WTC11 (cell line): ENCODE results near the gene HNRNPH2. TPM values are rescaled to one million over a fixed set of nuclear protein-coding genes. Genes with fewer than 3 reads are reported as not detected.

Source experiments
- AR ChIP-seq: fragments of 250-450 bp; sonication (Bioruptor Pico); IDR thresholded peaks from 2 replicates; pipeline ENCODE4 v1.9.0; 2021; ENCODE audit warnings: mild to moderate bottlenecking
- ATF1 ChIP-seq: sonication (generic); formaldehyde crosslinking; IDR thresholded peaks from 2 replicates; pipeline ENCODE4 v1.8.1; 2023; ENCODE audit warnings: mild to moderate bottlenecking, moderate library complexity, missing genetic modification reagents
- CDX4 ChIP-seq: fragments of 250-450 bp; sonication (Bioruptor Pico); IDR thresholded peaks from 2 replicates; pipeline ENCODE4 v1.9.0; 2021; ENCODE audit warnings: moderate library complexity, mild to moderate bottlenecking, inconsistent platforms, borderline replicate concordance
- CREM ChIP-seq: sonication (generic); formaldehyde crosslinking; IDR thresholded peaks from 2 replicates; pipeline ENCODE4 v1.8.1; 2022; ENCODE audit warnings: mild to moderate bottlenecking, missing genetic modification reagents, moderate library complexity
- ELF4 ChIP-seq: sonication (generic); formaldehyde crosslinking; IDR thresholded peaks from 2 replicates; pipeline ENCODE4 v1.8.1; 2022; ENCODE audit warnings: low read depth, mild to moderate bottlenecking, moderate library complexity, missing genetic modification reagents
- EMX1 ChIP-seq: fragments of 250-450 bp; sonication (Bioruptor Pico); IDR thresholded peaks from 2 replicates; pipeline ENCODE4 v1.8.0; 2021; ENCODE audit warnings: mild to moderate bottlenecking
- ERG ChIP-seq: fragments of 250-450 bp; sonication (Bioruptor Pico); IDR thresholded peaks from 2 replicates; pipeline ENCODE4 v1.8.0; 2021; ENCODE audit warnings: mild to moderate bottlenecking
- ETV6 ChIP-seq: sonication (generic); formaldehyde crosslinking; IDR thresholded peaks from 2 replicates; pipeline ENCODE4 v1.8.1; 2022; ENCODE audit warnings: mild to moderate bottlenecking, missing genetic modification reagents
- GABPB1 ChIP-seq: sonication (generic); formaldehyde crosslinking; IDR thresholded peaks from 2 replicates; pipeline ENCODE4 v1.8.1; 2023; ENCODE audit warnings: mild to moderate bottlenecking, missing genetic modification reagents
- HMGA2 ChIP-seq: fragments of 250-450 bp; sonication (Bioruptor Pico); IDR thresholded peaks from 2 replicates; pipeline ENCODE4 v1.4.0; 2021; ENCODE audit warnings: mild to moderate bottlenecking, moderate library complexity
- HMGXB4 ChIP-seq: sonication (generic); formaldehyde crosslinking; IDR thresholded peaks from 2 replicates; pipeline ENCODE4 v1.8.1; 2023; ENCODE audit warnings: mild to moderate bottlenecking, moderate library complexity, missing genetic modification reagents
- MLX ChIP-seq: sonication (generic); formaldehyde crosslinking; IDR thresholded peaks from 2 replicates; pipeline ENCODE4 v1.8.1; 2023; ENCODE audit warnings: mild to moderate bottlenecking, missing genetic modification reagents, moderate library complexity
- NFYB ChIP-seq: sonication (generic); formaldehyde crosslinking; conservative IDR thresholded peaks from 2 replicates; pipeline ENCODE4 v1.8.0; 2022; ENCODE audit warnings: low read depth, missing genetic modification reagents
- NR2C2 ChIP-seq: sonication (generic); formaldehyde crosslinking; IDR thresholded peaks from 2 replicates; pipeline ENCODE4 v1.8.0; 2022; ENCODE audit warnings: mild to moderate bottlenecking, missing genetic modification reagents
- PRRX2 ChIP-seq: fragments of 250-450 bp; sonication (Bioruptor Pico); IDR thresholded peaks from 2 replicates; pipeline ENCODE4 v1.8.0; 2021; ENCODE audit warnings: mild to moderate bottlenecking
- RELA ChIP-seq: sonication (generic); formaldehyde crosslinking; IDR thresholded peaks from 2 replicates; pipeline ENCODE4 v1.8.1; 2022; ENCODE audit warnings: missing genetic modification reagents, mild to moderate bottlenecking, borderline replicate concordance
- SMAD4 ChIP-seq: sonication (generic); formaldehyde crosslinking; IDR thresholded peaks from 2 replicates; pipeline ENCODE4 v1.8.0; 2022; ENCODE audit warnings: mild to moderate bottlenecking, missing genetic modification reagents
- TEAD4 ChIP-seq: sonication (generic); formaldehyde crosslinking; IDR thresholded peaks from 2 replicates; pipeline ENCODE4 v1.8.0; 2022; ENCODE audit warnings: mild to moderate bottlenecking, missing genetic modification reagents
- TP53 ChIP-seq: sonication (generic); formaldehyde crosslinking; IDR thresholded peaks from 2 replicates; pipeline ENCODE4 v1.8.1; 2023; ENCODE audit warnings: mild to moderate bottlenecking, missing genetic modification reagents
- ZNF232 ChIP-seq: sonication (generic); formaldehyde crosslinking; IDR thresholded peaks from 2 replicates; pipeline ENCODE4 v1.8.0; 2022; ENCODE audit warnings: mild to moderate bottlenecking, missing genetic modification reagents
- ZNF317 ChIP-seq: sonication (generic); formaldehyde crosslinking; IDR thresholded peaks from 2 replicates; pipeline ENCODE4 v1.8.1; 2023; ENCODE audit warnings: low read depth, mild to moderate bottlenecking, moderate library complexity, missing genetic modification reagents, borderline replicate concordance
- ZNF416 ChIP-seq: fragments of 250-450 bp; sonication (Bioruptor Pico); IDR thresholded peaks from 2 replicates; pipeline ENCODE4 v1.9.0; 2021; ENCODE audit warnings: mild to moderate bottlenecking, inconsistent platforms
- ZNF512 ChIP-seq: sonication (generic); formaldehyde crosslinking; IDR thresholded peaks from 2 replicates; pipeline ENCODE4 v1.8.1; 2022; ENCODE audit warnings: missing genetic modification reagents, borderline replicate concordance
- ZNF532 ChIP-seq: fragments of 250-450 bp; sonication (Bioruptor Pico); IDR thresholded peaks from 2 replicates; pipeline ENCODE4 v1.9.0; 2021; ENCODE audit warnings: mild to moderate bottlenecking, borderline replicate concordance
- ZNF671 ChIP-seq: fragments of 250-450 bp; sonication (Bioruptor Pico); IDR thresholded peaks from 2 replicates; pipeline ENCODE4 v1.8.0; 2021; ENCODE audit warnings: mild to moderate bottlenecking
- total RNA-seq: library from RNA; stranded (reverse); gene quantifications from 3 replicates; pipeline ENCODE4 v1.2.3, GENCODE V29; 2021

The HNRNPH2 gene
- total RNA-seq, 1 experiment from 2014 or later: 70.9 TPM

- TF ChIP-seq HMGA2 (CRISPR knock-in tag): no peak
- TF ChIP-seq TP53 (CRISPR knock-in tag): no peak
- no peak for TF ChIP-seq ELF4
- no peak for TF ChIP-seq RELA
- no peak for TF ChIP-seq ZNF512 (CRISPR knock-in tag)
- TF ChIP-seq CREM (CRISPR knock-in tag): 0 out of 2 replicates have a peak, but pooled peaks have one; percentile 20
- no peak for TF ChIP-seq NFYB
- no peak for TF ChIP-seq CDX4 (CRISPR knock-in tag)
- TF ChIP-seq SMAD4: no peak
- peak; percentile 92; the same call in 1 of the 2 replicates for TF ChIP-seq ZNF416
- TF ChIP-seq ATF1 (CRISPR knock-in tag): no peak
- TF ChIP-seq ZNF317 (CRISPR knock-in tag): no peak
- TF ChIP-seq HMGXB4 (CRISPR knock-in tag): 0 out of 2 replicates have a peak, but pooled peaks have one; percentile 23
- TF ChIP-seq ZNF671 (CRISPR knock-in tag): peak; percentile 91; the same call in 1 of the 2 replicates
- no peak for TF ChIP-seq ZNF232 (CRISPR knock-in tag)
- no peak for TF ChIP-seq MLX
- TF ChIP-seq ZNF532 (CRISPR knock-in tag): peak; percentile 41; the same call in 1 of the 2 replicates
- TF ChIP-seq EMX1 (CRISPR knock-in tag): peak; percentile 95
- TF ChIP-seq AR (CRISPR knock-in tag): peak; percentile 91
- no peak for TF ChIP-seq ETV6 (CRISPR knock-in tag)
- peak; percentile 76 for TF ChIP-seq PRRX2 (CRISPR knock-in tag)
- TF ChIP-seq NR2C2 (CRISPR knock-in tag): no peak
- no peak for TF ChIP-seq TEAD4 (CRISPR knock-in tag)
- TF ChIP-seq GABPB1: peak; percentile 59
- peak; percentile 92 for TF ChIP-seq ERG (CRISPR knock-in tag)
- TF ChIP-seq, all 79 proteins: peak for 13
Measured at GRCh38 chrX:101390664-101391525, 17.1 kb upstream of the HNRNPH2 start, which contains the start of gene RPL36A (continued).
